K562 (cell line): Measurements from ENCODE around the gene FAM169A. TPM values are rescaled to one million over a fixed set of nuclear protein-coding genes. Genes with fewer than 3 reads are reported as not detected.

ENCODE experiments used
- ATAC-seq: fragments of 200-7000 bp; cut with Tn5 transposase; 3 replicates; pipeline ENCODE4 v1.9.1; 2020; ENCODE audit warnings: moderate library complexity
- BruUV-seq: library from RNA; stranded (reverse); fragments of 400-500 nt; replicated peaks from 2 replicates; lab custom pipeline; 2021; lab: Mats Ljungman, UMichigan
- CTCF ChIA-PET: fragments of 300-600 bp; formaldehyde crosslinking; extraction: SDS; loops from one replicate; lab custom pipeline; 2021; ENCODE audit warnings: low intra/inter-chr PET ratio; lab: Yijun Ruan, JAX
- POLR2A ChIA-PET: fragments of 300-600, 350-650 bp; sonication (Branson Sonifier 250); formaldehyde crosslinking; extraction: SDS; loops from one replicate; lab custom pipeline; 2021; ENCODE audit warnings: antibody characterized with exemption, inconsistent platforms; lab: Yijun Ruan, JAX
- DNase-seq, 4 experiments: peaks; one replicate each; pipeline versions ENCODE4 v3.0.0 to v3.0.0-alpha.2; 2011 to 2018; ENCODE audit warnings: low spot score in 3 of 4, mixed read lengths in 3 of 4; ENCODE audit errors: extremely low read depth in 1 of 4
- FAIRE-seq: peaks from 2 replicates; lab custom pipeline; 2011; peaks lifted over from hg19 to GRCh38; lab: Jason Lieb, UNC
- H2AFZ ChIP-seq: 2 replicates; pipeline ENCODE4 v1.6.0; 2011; ENCODE audit warnings: low read depth, low read length, control low read depth, inconsistent platforms
- H3K27ac ChIP-seq: fragments of 200-600 bp; 3 replicates; pipeline ENCODE4 v1.8.0; 2011; ENCODE audit warnings: low read depth, mild to moderate bottlenecking, control low read depth, inconsistent platforms, low read length, moderate library complexity, mixed read lengths; ENCODE audit errors: extremely low read depth
- H3K27me3 ChIP-seq, 2 experiments: fragments of 300-600 bp in 1 of 2; 2 replicates in 1 of 2; 3 replicates in 1 of 2; pipeline versions ENCODE4 v1.6.0 to v1.8.0; 2011; ENCODE audit warnings: inconsistent platforms in 2 of 2, low read length in 2 of 2, mild to moderate bottlenecking in 1 of 2, mixed read lengths in 1 of 2, moderate library complexity in 1 of 2; ENCODE audit not compliant: control insufficient read depth in 2 of 2, insufficient read depth in 2 of 2
- H3K36me3 ChIP-seq: fragments of 300-600 bp; 3 replicates; pipeline ENCODE4 v1.8.0; 2011; ENCODE audit warnings: mild to moderate bottlenecking, low read length, inconsistent platforms; ENCODE audit not compliant: control insufficient read depth, insufficient read depth
- H3K4me1 ChIP-seq, 2 experiments: fragments of 200-600 bp in 1 of 2; replicated peaks in 1 of 2; 2 replicates in 1 of 2; 3 replicates in 1 of 2; pipeline versions ENCODE4 v1.5.1 to v1.8.0; 2011; ENCODE audit warnings: inconsistent platforms in 2 of 2, low read length in 2 of 2, mild to moderate bottlenecking in 1 of 2, mixed read lengths in 1 of 2, moderate library complexity in 1 of 2; ENCODE audit not compliant: control insufficient read depth in 2 of 2, insufficient read depth in 2 of 2
- H3K4me2 ChIP-seq: 2 replicates; pipeline ENCODE4 v1.6.1; 2011; ENCODE audit warnings: low read length, control low read depth, inconsistent platforms, mixed read lengths; ENCODE audit not compliant: insufficient read depth
- H3K4me3 ChIP-seq: fragments of 200-600 bp; sonication (generic), shearing (Covaris generic); 2 replicates; pipeline ENCODE4 v1.5.1; 2016; ENCODE audit warnings: control low read depth, inconsistent platforms
- H3K79me2 ChIP-seq: fragments of 200-600 bp; 3 replicates; pipeline ENCODE4 v1.8.0; 2011; ENCODE audit warnings: low read length, inconsistent platforms; ENCODE audit not compliant: control insufficient read depth, insufficient read depth
- H3K9ac ChIP-seq, 2 experiments: 2 replicates each; pipeline versions ENCODE4 v1.6.0 to v1.6.1; 2011; ENCODE audit warnings: low read depth in 2 of 2, low read length in 2 of 2, control low read depth in 1 of 2, inconsistent platforms in 1 of 2, mild to moderate bottlenecking in 1 of 2, mixed read lengths in 1 of 2; ENCODE audit not compliant: insufficient read depth in 1 of 2
- H3K9me1 ChIP-seq: one replicate; pipeline ENCODE4 v1.6.0; 2011; ENCODE audit warnings: inconsistent platforms, mild to moderate bottlenecking, low read length, moderate library complexity; ENCODE audit not compliant: control insufficient read depth, insufficient read depth
- H3K9me3 ChIP-seq: replicated peaks from 2 replicates; pipeline ENCODE4 v1.5.1; 2011; ENCODE audit warnings: low read depth, low read length, inconsistent platforms; ENCODE audit not compliant: control insufficient read depth, insufficient read depth
- H4K20me1 ChIP-seq: replicated peaks from 2 replicates; pipeline ENCODE4 v1.6.1; 2011; ENCODE audit warnings: low read length, inconsistent platforms, mixed read lengths; ENCODE audit not compliant: control insufficient read depth, insufficient read depth
- AFF1 ChIP-seq, 2 experiments: fragments of 450-650 bp; IDR thresholded peaks; 2 replicates each; pipeline ENCODE4 v1.6.1; 2018; ENCODE audit warnings: mild to moderate bottlenecking in 2 of 2, low read depth in 1 of 2; ENCODE audit not compliant: partially characterized antibody in 2 of 2
- CGGBP1 ChIP-seq: fragments of 250-450 bp; sonication (Bioruptor Pico); IDR thresholded peaks from 2 replicates; pipeline ENCODE4 v1.9.0; 2021; ENCODE audit warnings: mild to moderate bottlenecking
- CTBP1 ChIP-seq: fragments of 450-650 bp; IDR thresholded peaks from 2 replicates; pipeline ENCODE4 v1.6.1; 2016; ENCODE audit warnings: borderline replicate concordance
- E2F3 ChIP-seq: fragments of 250-450 bp; sonication (Bioruptor Pico); IDR thresholded peaks from 2 replicates; pipeline ENCODE4 v1.4.0; 2020; ENCODE audit warnings: mild to moderate bottlenecking
- NFATC3 ChIP-seq: fragments of 450-650 bp; IDR thresholded peaks from 2 replicates; pipeline ENCODE4 v1.6.1; 2017; ENCODE audit warnings: mild to moderate bottlenecking
- NFYB ChIP-seq: IDR thresholded peaks from 2 replicates; pipeline ENCODE4 v1.6.1; 2011; ENCODE audit warnings: mild to moderate bottlenecking, moderate library complexity; ENCODE audit not compliant: insufficient read length; ENCODE audit errors: extremely low read depth
- PCBP1 ChIP-seq: fragments of 200-400 bp; formaldehyde crosslinking; IDR thresholded peaks from 2 replicates; pipeline ENCODE4 v1.6.1; 2018; ENCODE audit warnings: mild to moderate bottlenecking, low read depth, low read length; ENCODE audit not compliant: poor library complexity, severe bottlenecking
- PHF8 ChIP-seq: fragments of 200-600 bp; sonication (generic); IDR thresholded peaks from 2 replicates; pipeline ENCODE4 v1.6.1; 2012; ENCODE audit warnings: mixed run types, mild to moderate bottlenecking, inconsistent platforms, low read length, moderate library complexity, borderline replicate concordance
- POLR3G ChIP-seq: IDR thresholded peaks from 2 replicates; pipeline ENCODE4 v1.6.1; 2011; ENCODE audit not compliant: insufficient read length, insufficient replicate concordance; ENCODE audit errors: extremely low read depth
- SIX5 ChIP-seq, 2 experiments: IDR thresholded peaks; 2 replicates each; pipeline ENCODE4 v1.6.1; 2011; ENCODE audit warnings: low read length in 2 of 2, borderline replicate concordance in 1 of 2, low read depth in 1 of 2, mild to moderate bottlenecking in 1 of 2, moderate library complexity in 1 of 2; ENCODE audit not compliant: insufficient read depth in 1 of 2
- TAF15 ChIP-seq: fragments of 200-400 bp; formaldehyde crosslinking; IDR thresholded peaks from 2 replicates; pipeline ENCODE4 v1.6.1; 2017; ENCODE audit warnings: mild to moderate bottlenecking, low read depth, low read length, moderate library complexity
- ZNF165 ChIP-seq: fragments of 250-450 bp; sonication (Bioruptor Pico); IDR thresholded peaks from 2 replicates; pipeline ENCODE4 v1.4.0; 2020; ENCODE audit warnings: borderline replicate concordance
- WGBS: fragments of 100-300 bp; shearing (Covaris generic); methylation state at CpG from one replicate; pipeline ENCODE4 v1.1.6; 2016; ENCODE audit warnings: low coverage, mixed read lengths; ENCODE audit not compliant: insufficient coverage; ENCODE audit errors: missing lambda C conversion rate; 5-methylcytosine and 5-hydroxymethylcytosine counted together
- in situ Hi-C: fragments of 300-500 bp; cut with MboI; formaldehyde crosslinking; loops from 4 replicates; pipeline ENCODE4 v1.15.0; 2018; ENCODE audit warnings: inconsistent platforms, mixed read lengths
- intact Hi-C: fragments of 100-400 bp; cut with micrococcal nuclease; formaldehyde crosslinking; loops from 2 replicates; pipeline ENCODE4 v1.14.2; 2022
- polyA plus RNA-seq, 8 experiments: library from polyadenylated mRNA; depleted of rRNA in 4 of 8; stranded (reverse) in 5 of 8; unstranded in 3 of 8; fragments of >200 nt; fragmentation: Nextera tagmentation in 2 of 8; fragmentation: Illumina TruSeq in 1 of 8; extraction: Ambion mirVana in 2 of 8; extraction: Trizol in 1 of 8; gene quantifications; 2 replicates each; pipeline versions ENCODE4 v1.2.1 to v1.2.3, GENCODE V29; 2011 to 2014; ENCODE audit warnings: inconsistent platforms in 1 of 8, missing spikeins in 1 of 8
- total RNA-seq, 7 experiments: library from RNA; depleted of rRNA in 6 of 7; stranded (reverse); fragments of >200 nt in 6 of 7; fragmentation: Illumina TruSeq in 2 of 7; extraction: Trizol in 2 of 7; gene quantifications; 2 replicates each; pipeline versions ENCODE4 v1.2.1 to v1.2.3, GENCODE V29; 2011 to 2021; ENCODE audit warnings: low replicate concordance in 1 of 7

Gene FAM169A
- total and polyA plus RNA-seq, 9 of the 15 experiments (the other 6 are each of a cell fraction or from before 2014, with no cell fraction given): 0.01 to 0.04 TPM; not detected in 7

GRCh38 chr5:74889523-74890105 lies 23.4 kb upstream of the FAM169A start:
- FAIRE-seq: no peak
- H3K9ac ChIP-seq: no peak overlapping the region
- no peaks in the 10 kb centered on the region for H3K36me3 ChIP-seq
- no peaks in the 10 kb centered on the region for H3K9me1 ChIP-seq
- H2AFZ ChIP-seq: no peak overlapping the region
- no peak for ATAC-seq
- no peaks in the 10 kb centered on the region for H4K20me1 ChIP-seq
- intact Hi-C loops: no loop called here
- H3K4me1 ChIP-seq: no peaks in the 10 kb centered on the region; a peak in 1 of 5 replicates
- no peak for TF ChIP-seq POLR3G
- no peak for TF ChIP-seq TAF15
- no peak for TF ChIP-seq CGGBP1 (CRISPR knock-in tag)
- TF ChIP-seq NFATC3: no peak
- TF ChIP-seq CTBP1: no peak
- TF ChIP-seq E2F3: no peak
- TF ChIP-seq SIX5 (IDR thresholded peaks at IDR 0.05; ENCODE audit: borderline replicate concordance in 1 of 2, insufficient read depth in 1 of 2, low read depth in 1 of 2, low read length in 2 of 2): no peak
- no peak for TF ChIP-seq ZNF165 (CRISPR knock-in tag)
- no peak for TF ChIP-seq AFF1 (IDR thresholded peaks at IDR 0.05; ENCODE audit: low read depth in 1 of 2, partially characterized antibody in 2 of 2)
- TF ChIP-seq PHF8: no peak
- no peak for TF ChIP-seq NFYB
- TF ChIP-seq PCBP1: no peak
- no peaks in the 10 kb centered on the region for H3K9me3 ChIP-seq
- H3K4me3 ChIP-seq: no peak overlapping the region
- in situ Hi-C loops: no loop called here
- DNase-seq: no peak
- no peaks in the 10 kb centered on the region for H3K79me2 ChIP-seq
- BruUV-seq: no TSS peak
- no peak overlapping the region for H3K27ac ChIP-seq
- POLR2A ChIA-PET: interaction anchor here (0.6 kb wide), 1 partner anchor 13 kb away, joined by 3 read pairs; no protein-coding TSS in a partner anchor
- WGBS: 0% methylated on average over 2 of the region's 2 CpGs
- H3K27me3 ChIP-seq: peaks cover 6 to 8% of the 10 kb centered on the region in 2 experiments; a peak in 2 of 5 replicates
- no peak overlapping the region for H3K4me2 ChIP-seq
- CTCF ChIA-PET: no interaction called here
